Measurements from ENCODE around the gene RAB3C.

- no peak for TF ChIP-seq POLR2AphosphoS5 (IDR thresholded peaks at IDR 0.05; ENCODE audit: borderline replicate concordance, low read depth, low read length)
- no peak for TF ChIP-seq EZH2 (IDR thresholded peaks at IDR 0.05)
Observed at GRCh38 chr5:58595952-58596351, 13.1 kb downstream of the RAB3C start.

Data from SK-N-MC (cell line).